Urinary bladder (tissue), 4 donors: ENCODE data around the gene AACS. TPM values are rescaled to one million over a fixed set of nuclear protein-coding genes. Genes with fewer than 3 reads are reported as not detected.

Experiments
- DNase-seq: peaks from one replicate; pipeline ENCODE4 v3.0.0-alpha.2; 2015; ENCODE audit errors: extremely low spot score
- H3K27ac ChIP-seq: one replicate; pipeline ENCODE4 v1.5.1; 2013; ENCODE audit warnings: low read depth, mild to moderate bottlenecking, moderate library complexity
- H3K36me3 ChIP-seq: one replicate; pipeline ENCODE4 v1.6.1; 2013; ENCODE audit warnings: mild to moderate bottlenecking, moderate library complexity; ENCODE audit not compliant: insufficient read depth
- H3K4me1 ChIP-seq: one replicate; pipeline ENCODE4 v1.6.1; 2013; ENCODE audit warnings: mild to moderate bottlenecking, moderate library complexity; ENCODE audit not compliant: insufficient read depth
- H3K4me3 ChIP-seq: one replicate; pipeline ENCODE4 v1.5.1; 2013; ENCODE audit warnings: low read depth, low read length
- WGBS: extraction: QIAGEN DNeasy Blood & Tissue Kit; methylation state at CpG from one replicate; pipeline ENCODE4 v1.1.7; 2013; 5-methylcytosine and 5-hydroxymethylcytosine counted together
- polyA plus RNA-seq: library from polyadenylated mRNA; stranded (reverse); fragments of 200-250 nt; gene quantifications from one replicate; pipeline ENCODE4 v1.2.3, GENCODE V29; 2013
- total RNA-seq: library from RNA; depleted of rRNA; stranded (reverse); fragments of >200 nt; gene quantifications from one replicate; pipeline ENCODE4 v1.2.3, GENCODE V29; 2014
- donor health status: healthy with polysubstance abuse.
- donor health status: healthy.

AACS gene
- total and polyA plus RNA-seq, 2 donors: 14.1 to 14.9 TPM

GRCh38 chr12:125089626-125090025 is 24.4 kb downstream of the AACS start:
- no peak overlapping the region for H3K4me3 ChIP-seq
- H3K36me3 ChIP-seq: no peaks in the 10 kb centered on the region
- no peak for DNase-seq
- 98% methylated on average over 1 of the region's 1 CpG for WGBS
- H3K27ac ChIP-seq: no peak overlapping the region
- no peaks in the 10 kb centered on the region for H3K4me1 ChIP-seq

- H3K4me1 ChIP-seq: no peaks in the 10 kb centered on the region
- H3K4me3 ChIP-seq: no peak overlapping the region
- 97% methylated on average over 3 of the region's 3 CpGs for WGBS
- H3K36me3 ChIP-seq: no peaks in the 10 kb centered on the region
- DNase-seq: no peak
- H3K27ac ChIP-seq: no peak overlapping the region
These were observed 25.2 kb downstream of the AACS start for GRCh38 chr12:125090437-125090836.

- Histone ChIP-seq H3K4me3 (no peak overlapping the region), H3K27ac (no peak overlapping the region), H3K36me3 (no peaks in the 10 kb centered on the region), H3K4me1 (no peaks in the 10 kb centered on the region)
- no peak for DNase-seq
- WGBS: 96% methylated on average over 18 of the region's 18 CpGs
These were observed 26.2 kb downstream of the AACS start for GRCh38 chr12:125091401-125091800.

GRCh38 chr12:125092108-125092871 is 27.1 kb downstream of the AACS start:
- Histone ChIP-seq H3K4me3 (no peak overlapping the region), H3K27ac (no peak overlapping the region), H3K36me3 (no peaks in the 10 kb centered on the region), H3K4me1 (no peaks in the 10 kb centered on the region)
- no peak for DNase-seq
- 81% methylated on average over 17 of the region's 17 CpGs for WGBS

GRCh38 chr12:125092872-125093680 is 27.8 kb downstream of the AACS start:
- DNase-seq: no peak
- WGBS: 64% methylated on average over 19 of the region's 19 CpGs
- Histone ChIP-seq H3K4me3 (no peak overlapping the region), H3K27ac (no peak overlapping the region), H3K36me3 (no peaks in the 10 kb centered on the region), H3K4me1 (no peaks in the 10 kb centered on the region)

GRCh38 chr12:125093681-125094330 is 28.6 kb downstream of the AACS start:
- H3K27ac ChIP-seq: no peak overlapping the region
- H3K4me3 ChIP-seq: no peak overlapping the region
- WGBS: 87% methylated on average over 26 of the region's 26 CpGs
- DNase-seq: no peak
- H3K36me3 ChIP-seq: no peaks in the 10 kb centered on the region
- H3K4me1 ChIP-seq: no peaks in the 10 kb centered on the region

GRCh38 chr12:125096894-125097293 is 31.7 kb downstream of the AACS start:
- H3K4me3 ChIP-seq: no peak overlapping the region
- no peak overlapping the region for H3K27ac ChIP-seq
- no peaks in the 10 kb centered on the region for H3K4me1 ChIP-seq
- no peaks in the 10 kb centered on the region for H3K36me3 ChIP-seq
- no peak for DNase-seq
- 95% methylated on average over 7 of the region's 7 CpGs for WGBS

- H3K4me1 ChIP-seq: no peaks in the 10 kb centered on the region
- H3K36me3 ChIP-seq: no peaks in the 10 kb centered on the region
- no peak overlapping the region for H3K27ac ChIP-seq
- no peak for DNase-seq
- H3K4me3 ChIP-seq: no peak overlapping the region
- WGBS: 84% methylated on average over 12 of the region's 12 CpGs
These were observed 32.2 kb downstream of the AACS start for GRCh38 chr12:125097427-125097826.

- H3K36me3 ChIP-seq: no peaks in the 10 kb centered on the region
- DNase-seq: no peak
- no peak overlapping the region for H3K27ac ChIP-seq
- H3K4me3 ChIP-seq: no peak overlapping the region
- H3K4me1 ChIP-seq: no peaks in the 10 kb centered on the region
- 67% methylated on average over 15 of the region's 15 CpGs for WGBS
These were observed 33.6 kb downstream of the AACS start for GRCh38 chr12:125098676-125099408.

- WGBS: 97% methylated on average over 7 of the region's 7 CpGs
- H3K4me1 ChIP-seq: no peaks in the 10 kb centered on the region
- H3K36me3 ChIP-seq: peaks cover 2% of the 10 kb centered on the region
- no peak for DNase-seq
- no peak overlapping the region for H3K27ac ChIP-seq
- H3K4me3 ChIP-seq: no peak overlapping the region
These were observed 34.2 kb downstream of the AACS start for GRCh38 chr12:125099409-125099782.

- Histone ChIP-seq H3K27ac (no peak overlapping the region), H3K4me1 (no peaks in the 10 kb centered on the region), H3K4me3 (no peak overlapping the region), H3K36me3 (peaks cover 2% of the 10 kb centered on the region)
- 85% methylated on average over 9 of the region's 9 CpGs for WGBS
- no peak for DNase-seq
These were observed 35.6 kb downstream of the AACS start for GRCh38 chr12:125100551-125101434.

- DNase-seq: no peak
- Histone ChIP-seq H3K27ac (no peak overlapping the region), H3K4me1 (no peaks in the 10 kb centered on the region), H3K4me3 (no peak overlapping the region), H3K36me3 (peaks cover 2% of the 10 kb centered on the region)
- 83% methylated on average over 10 of the region's 10 CpGs for WGBS
These were observed 39.7 kb downstream of the AACS start for GRCh38 chr12:125104982-125105381.
